GM19035 (cell line): ENCODE measurements around the gene HOXC13.

Source experiments
- ATAC-seq: cut with Tn5 transposase; IDR thresholded peaks from one replicate; pipeline ENCODE4 v1.9.1; 2021; ENCODE audit not compliant: unreplicated experiment

The HOXC13 gene

DNA sequence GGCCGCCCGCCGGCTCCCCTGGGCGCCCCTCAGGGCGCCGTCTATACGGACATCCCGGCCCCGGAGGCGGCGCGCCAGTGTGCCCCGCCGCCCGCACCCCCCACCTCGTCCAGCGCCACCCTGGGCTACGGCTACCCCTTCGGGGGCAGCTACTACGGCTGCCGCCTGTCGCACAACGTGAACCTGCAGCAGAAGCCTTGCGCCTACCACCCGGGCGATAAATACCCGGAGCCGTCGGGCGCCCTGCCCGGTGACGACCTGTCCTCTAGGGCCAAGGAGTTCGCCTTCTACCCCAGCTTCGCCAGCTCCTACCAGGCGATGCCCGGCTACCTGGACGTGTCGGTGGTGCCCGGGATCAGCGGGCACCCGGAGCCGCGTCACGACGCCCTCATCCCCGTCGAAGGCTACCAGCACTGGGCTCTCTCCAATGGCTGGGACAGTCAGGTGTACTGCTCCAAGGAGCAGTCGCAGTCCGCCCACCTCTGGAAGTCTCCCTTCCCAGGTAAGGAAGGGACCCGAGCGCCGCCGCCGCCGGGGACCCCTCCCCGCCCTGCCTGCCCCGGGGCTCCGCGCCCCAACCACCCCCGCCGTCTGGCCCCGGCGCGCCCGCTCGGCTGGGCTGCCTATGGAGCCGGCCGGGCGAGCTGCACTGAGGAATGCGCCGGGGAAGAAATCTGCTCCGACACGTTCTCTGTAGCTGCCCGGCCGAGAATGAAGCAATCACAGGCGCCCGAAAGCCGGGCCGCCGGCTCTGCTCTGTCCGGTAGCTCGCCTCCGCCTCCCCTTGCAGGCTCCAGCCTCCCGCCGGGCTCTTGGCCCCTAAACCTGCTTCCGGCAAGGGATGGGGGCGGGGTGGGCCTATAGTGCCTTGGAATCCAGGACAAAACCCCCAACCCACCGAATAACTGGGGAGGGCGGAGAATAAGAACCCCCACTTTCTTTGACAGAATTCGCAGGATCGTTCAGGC lies 794 bp downstream of the HOXC13 start:
- ATAC-seq, result no peak

GRCh38 chr12:53940443-53941014 lies 1.9 kb downstream of the HOXC13 start:
- ATAC-seq, result no peak

DNA sequence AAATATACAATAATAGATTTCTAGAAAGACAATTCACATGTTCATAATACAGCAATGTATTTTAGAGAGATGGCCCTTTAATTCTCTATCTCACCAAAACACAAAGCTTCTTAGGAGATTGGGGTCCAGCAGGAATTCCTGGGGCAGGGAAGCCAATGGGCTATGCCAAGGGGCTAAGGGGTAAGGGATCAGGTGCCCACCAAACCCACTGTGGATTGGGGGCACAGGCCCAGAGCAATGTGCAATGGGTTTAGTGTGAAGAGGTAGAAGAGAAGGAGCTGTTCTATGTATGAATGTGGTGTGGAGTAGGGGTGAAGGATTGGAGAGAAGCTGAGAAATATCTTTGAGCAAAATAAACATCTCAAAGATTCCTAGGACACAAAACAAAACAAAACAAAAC lies 2.6 kb downstream of the HOXC13 start:
- no peak for ATAC-seq

DNA sequence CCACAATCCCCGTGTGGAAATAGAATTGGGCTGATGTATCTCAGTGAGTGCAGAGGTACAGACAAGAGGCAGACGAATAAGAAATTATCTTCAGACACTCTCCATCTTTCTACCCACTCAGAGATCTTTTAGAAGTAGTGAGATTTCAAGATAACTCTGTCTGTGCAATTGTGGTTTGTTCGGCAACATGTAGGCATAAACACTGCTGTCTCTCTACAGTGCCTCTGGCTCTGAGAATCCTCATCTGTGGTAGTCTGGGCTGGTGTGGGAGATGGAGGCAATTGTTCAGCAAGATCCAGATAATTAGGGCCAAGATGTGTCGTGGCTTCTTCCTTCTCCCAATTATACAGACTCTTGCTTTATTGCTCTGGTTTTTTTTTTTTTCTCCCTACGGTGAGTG lies 3.1 kb downstream of the HOXC13 start:
- no peak for ATAC-seq

DNA sequence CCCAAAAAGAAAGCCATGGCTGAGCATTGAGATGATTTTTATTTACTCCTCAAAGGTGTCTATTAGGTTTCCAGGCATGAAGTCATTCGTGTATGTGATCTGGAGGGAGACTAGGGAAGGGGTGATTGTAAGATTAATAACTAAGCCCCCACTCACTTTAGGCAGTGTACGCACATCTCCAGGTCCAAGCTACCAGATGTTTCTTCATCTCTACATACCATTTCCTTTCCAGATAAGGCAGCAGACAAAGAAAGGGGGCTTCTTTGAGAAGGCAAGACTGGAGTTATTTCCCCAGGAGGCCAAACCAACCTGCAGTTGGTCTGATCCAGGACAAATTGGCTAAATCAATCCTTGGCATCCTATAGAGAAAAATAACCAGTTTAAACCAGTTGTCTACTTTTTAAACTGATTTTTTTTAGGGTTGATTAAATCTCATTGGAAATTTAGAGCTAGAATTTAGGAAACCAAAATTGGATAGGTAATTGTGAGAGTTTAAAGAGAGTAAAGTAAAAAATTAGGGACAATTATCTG lies 3.9 kb downstream of the HOXC13 start:
- no peak for ATAC-seq

- ATAC-seq, result no peak
Measured at GRCh38 chr12:53944209-53944608, 5.6 kb downstream of the HOXC13 start.

DNA sequence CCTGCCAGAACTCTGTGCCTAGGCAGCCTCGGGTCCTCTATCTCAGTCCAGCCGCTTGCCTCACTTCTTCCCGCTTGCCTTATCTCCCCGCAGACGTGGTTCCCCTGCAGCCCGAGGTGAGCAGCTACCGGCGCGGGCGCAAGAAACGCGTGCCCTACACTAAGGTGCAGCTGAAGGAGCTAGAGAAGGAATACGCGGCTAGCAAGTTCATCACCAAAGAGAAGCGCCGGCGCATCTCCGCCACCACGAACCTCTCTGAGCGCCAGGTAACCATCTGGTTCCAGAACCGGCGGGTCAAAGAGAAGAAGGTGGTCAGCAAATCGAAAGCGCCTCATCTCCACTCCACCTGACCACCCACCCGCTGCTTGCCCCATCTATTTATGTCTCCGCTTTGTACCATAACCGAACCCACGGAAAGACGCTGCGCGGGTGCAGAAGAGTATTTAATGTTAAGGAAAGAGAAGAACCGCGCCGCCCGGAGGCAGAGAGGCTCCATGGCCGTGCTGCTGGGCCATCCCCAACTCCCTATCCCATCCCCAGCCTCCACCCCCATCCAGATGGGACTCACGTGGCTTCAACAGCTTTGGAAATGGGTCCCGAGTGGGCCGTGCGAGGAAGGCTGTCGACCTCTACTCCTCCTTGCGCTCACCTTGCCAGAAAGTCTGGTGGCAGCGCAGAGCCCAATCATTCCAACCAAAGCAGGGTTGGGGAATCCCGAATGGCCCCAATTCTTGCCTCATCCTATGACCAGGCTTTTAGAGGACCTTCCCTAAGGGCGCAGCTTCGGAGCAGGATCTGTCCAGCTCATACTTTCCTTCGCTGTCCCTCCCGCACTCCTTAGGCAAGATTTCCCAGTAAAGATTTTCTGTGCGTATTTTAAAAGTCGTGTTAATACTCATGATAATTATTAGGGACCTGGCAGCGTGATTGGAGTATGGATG lies 6.5 kb downstream of the HOXC13 start:
- no peak for ATAC-seq

DNA sequence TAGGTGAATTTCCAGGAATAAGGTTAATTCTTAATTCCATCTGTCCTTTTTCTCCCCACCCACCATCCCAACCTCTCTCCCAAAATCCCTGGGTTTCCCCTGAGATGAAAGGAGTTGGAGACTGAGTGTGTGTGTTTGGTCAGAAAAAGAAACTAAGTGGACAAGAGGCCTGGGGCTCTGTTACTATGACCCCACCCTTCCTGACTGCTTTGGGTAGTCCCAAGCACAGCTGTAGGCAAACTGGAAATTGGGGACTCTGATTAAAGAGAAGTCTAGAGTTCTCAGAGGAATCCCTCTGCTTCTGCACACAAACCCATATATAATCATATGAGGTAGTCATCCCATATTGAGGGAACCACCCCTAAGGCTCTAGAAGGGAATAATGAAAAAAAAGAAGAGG lies 9.1 kb downstream of the HOXC13 start:
- ATAC-seq, result no peak

- no peak for ATAC-seq
Measured at GRCh38 chr12:53948650-53949593, 10.3 kb downstream of the HOXC13 start.

DNA sequence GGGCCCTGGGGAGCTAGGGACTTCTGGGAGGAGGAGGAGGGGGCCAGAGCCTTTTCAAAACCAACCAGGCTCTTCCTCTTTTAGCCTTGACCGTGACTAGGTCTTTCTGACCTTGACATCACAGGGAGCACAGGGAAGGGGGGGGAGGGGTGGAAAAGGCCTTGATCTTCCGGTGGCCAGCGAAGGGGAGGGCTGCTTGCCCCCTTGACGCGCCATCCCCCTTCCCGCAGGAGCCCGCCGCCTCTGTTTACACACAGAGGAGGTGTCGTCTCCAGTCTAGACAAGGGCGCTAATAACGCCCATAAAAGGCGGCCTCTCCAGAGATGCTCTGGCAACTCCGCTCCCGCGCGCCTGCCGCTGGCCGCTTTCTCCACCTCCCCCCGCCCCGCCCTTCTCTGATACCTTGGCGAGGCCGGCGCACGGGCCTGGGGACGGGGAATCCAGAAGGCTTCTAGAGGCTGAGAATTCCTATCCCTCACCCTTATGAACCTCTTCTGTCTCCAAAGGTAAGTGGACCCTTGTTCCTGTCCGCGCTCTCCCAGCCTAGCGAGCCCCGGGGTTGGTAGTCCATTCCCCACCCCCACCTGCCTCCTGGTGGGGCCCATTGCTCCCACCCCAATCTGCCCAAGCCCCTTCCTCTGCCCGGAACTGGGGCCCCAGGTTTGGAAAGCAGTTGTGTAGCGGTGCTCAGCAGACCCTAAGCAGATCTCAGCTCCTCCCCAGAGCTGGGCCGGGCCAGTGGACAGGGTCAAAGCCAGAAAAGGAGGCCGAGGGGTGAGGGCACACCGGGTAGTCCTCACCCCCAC lies 11.2 kb downstream of the HOXC13 start:
- no peak for ATAC-seq

DNA sequence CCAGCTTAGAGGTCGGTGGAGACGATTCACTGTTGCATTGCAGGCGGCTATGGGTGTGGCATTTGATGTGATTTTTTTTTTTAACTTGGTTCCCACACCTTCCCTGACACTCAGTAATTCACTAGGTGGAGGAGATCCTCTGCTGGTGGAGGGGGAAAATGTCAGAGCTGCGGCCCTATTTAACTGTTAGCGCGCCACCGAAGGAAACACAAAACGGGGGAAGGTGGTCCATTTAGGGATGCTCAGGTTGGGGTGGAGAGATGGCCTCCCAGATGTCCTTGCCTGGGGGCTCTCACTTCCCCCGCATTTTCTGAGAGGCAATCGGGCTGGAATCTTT lies 11.8 kb downstream of the HOXC13 start:
- ATAC-seq, result no peak

DNA sequence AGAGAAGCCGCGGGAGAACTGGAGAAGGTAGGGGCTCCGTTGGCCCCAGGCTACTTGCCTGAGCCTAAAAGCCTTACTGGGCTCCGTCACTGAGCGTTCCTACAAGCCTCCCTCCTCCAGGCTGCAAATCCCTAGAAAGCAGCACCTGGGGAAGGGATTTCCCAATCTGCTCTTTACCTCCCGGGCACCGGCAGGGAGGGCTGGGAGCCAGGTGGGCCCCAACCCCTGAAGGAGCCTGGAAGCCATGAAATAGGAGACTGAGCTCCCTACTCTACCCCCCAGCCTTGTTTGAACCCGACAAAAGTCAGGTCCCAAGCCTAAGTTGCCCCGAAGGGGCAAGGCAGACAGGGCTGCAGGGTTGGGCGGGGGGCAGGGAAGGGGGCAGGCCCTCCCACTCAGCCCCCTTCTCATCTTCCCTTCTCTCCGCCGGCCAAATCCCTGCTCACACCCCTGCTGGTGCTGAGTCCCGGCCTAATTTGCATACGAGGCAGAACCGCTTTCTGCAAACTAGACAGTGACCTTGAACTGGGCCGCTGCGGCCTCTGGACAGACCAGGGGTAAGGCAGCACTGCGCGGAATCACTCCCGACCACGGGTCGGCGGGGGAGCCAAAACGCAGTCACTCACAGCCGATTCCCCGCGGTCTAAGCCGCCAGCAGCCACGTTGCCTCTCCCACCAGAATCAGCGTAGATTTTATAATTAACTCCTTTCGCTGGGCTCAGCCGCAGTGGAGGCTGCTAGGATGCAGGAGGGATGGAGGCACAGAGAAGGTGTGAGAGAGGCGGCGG lies 12.4 kb downstream of the HOXC13 start:
- no peak for ATAC-seq

- ATAC-seq, result no peak
Measured at GRCh38 chr12:53951577-53952334, 13.1 kb downstream of the HOXC13 start.

- no peak for ATAC-seq
Measured at GRCh38 chr12:53952335-53952694, 13.7 kb downstream of the HOXC13 start.

- no peak for ATAC-seq
Measured at GRCh38 chr12:53952871-53953734, 14.5 kb downstream of the HOXC13 start.

- no peak for ATAC-seq
Measured at GRCh38 chr12:53953831-53954693, 15.4 kb downstream of the HOXC13 start.
